Measurements from ENCODE around the gene MPG. TPM values are rescaled to one million over a fixed set of nuclear protein-coding genes. Genes with fewer than 3 reads are reported as not detected.

The MPG gene
- polyA plus RNA-seq, 1 experiment, result 47.3 TPM

GRCh38 chr16:125011-125410 is 47.0 kb downstream of the MPG start:
- H3K9me3 ChIP-seq (ENCODE audit: control insufficient read depth, insufficient read depth, low read length), result no peaks in the 10 kb centered on the region
- H3K27me3 ChIP-seq (ENCODE audit: control insufficient read depth, insufficient read depth, low read length), result no peaks in the 10 kb centered on the region
- ChIA-PET CTCF (interaction anchor here (0.9 to 1.1 kb wide), 2 partner anchors 28 to 57 kb away, joined by 3 to 8 read pairs; no protein-coding TSS in a partner anchor), POLR2A (no interaction called here)
- DNase-seq (ENCODE audit: low read depth, low spot score), result no peak
- H3K27ac ChIP-seq (ENCODE audit: low read depth, low read length), result no peak overlapping the region
- no peak for TF ChIP-seq CTCF (IDR thresholded peaks at IDR 0.05; ENCODE audit: low read depth, low read length)
- H3K4me3 ChIP-seq (ENCODE audit: low read depth, low read length), result no peak overlapping the region

DNA sequence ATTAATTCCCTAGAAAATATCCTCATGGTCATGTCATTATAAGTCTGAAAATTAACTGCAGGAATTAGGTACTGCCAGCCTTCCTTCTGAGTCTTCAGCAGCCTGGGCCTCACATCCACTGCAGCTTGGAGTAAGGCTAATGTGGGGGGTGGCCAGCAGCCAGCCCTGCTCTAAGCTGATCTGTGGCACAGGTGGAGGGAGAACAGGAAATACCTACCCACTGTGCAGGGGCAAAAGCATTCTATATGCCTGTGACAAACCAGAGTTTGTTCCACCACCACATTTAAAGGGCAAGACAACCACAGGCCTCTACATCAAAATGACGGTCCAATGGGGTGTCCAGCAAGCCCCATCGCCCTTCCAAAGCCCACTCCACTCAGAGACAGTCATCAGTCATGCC is 51.0 kb downstream of the MPG start:
- no peak overlapping the region for H3K4me3 ChIP-seq (ENCODE audit: low read depth, low read length)
- no peaks in the 10 kb centered on the region for H3K9me3 ChIP-seq (ENCODE audit: control insufficient read depth, insufficient read depth, low read length)
- ChIA-PET POLR2A (no interaction called here), CTCF (interaction anchor here (1.0 kb wide), 1 partner anchor 33 kb away, joined by 7 read pairs; no protein-coding TSS in a partner anchor)
- TF ChIP-seq CTCF (IDR thresholded peaks at IDR 0.05; ENCODE audit: low read depth, low read length), result no peak
- DNase-seq (ENCODE audit: low read depth, low spot score), result no peak
- H3K27me3 ChIP-seq (ENCODE audit: control insufficient read depth, insufficient read depth, low read length), result no peaks in the 10 kb centered on the region
- H3K27ac ChIP-seq (ENCODE audit: low read depth, low read length), result no peak overlapping the region

DNA sequence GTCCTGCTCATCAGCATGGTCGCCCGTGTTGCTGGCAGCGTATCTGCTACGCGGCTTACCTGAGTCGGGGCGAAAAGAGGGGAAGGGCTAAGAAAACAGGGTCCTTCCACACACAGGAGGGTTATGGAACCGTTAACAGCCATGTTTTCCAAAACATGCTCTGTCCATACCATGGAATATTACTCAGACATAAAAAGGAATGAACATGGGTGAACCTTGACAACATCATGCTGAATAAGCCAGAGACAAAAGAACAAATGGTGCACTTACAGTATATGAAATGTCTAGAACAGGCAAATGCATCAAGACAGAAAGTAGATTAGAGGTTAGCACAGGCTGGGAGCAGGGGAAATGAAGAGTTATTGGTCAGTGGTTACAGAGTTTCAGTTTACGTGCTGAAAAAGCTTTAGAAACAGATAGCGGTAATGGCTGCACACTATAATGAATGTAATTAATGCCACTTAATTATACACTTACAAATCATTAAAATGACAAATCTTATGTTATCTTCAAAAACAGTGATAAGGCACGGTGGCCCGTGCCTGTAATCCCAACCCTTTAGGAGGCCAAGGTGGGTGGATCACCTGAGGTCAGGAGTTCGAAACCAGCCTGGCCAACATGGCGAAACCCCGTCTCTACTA is 52.6 kb downstream of the MPG start:
- TF ChIP-seq CTCF (IDR thresholded peaks at IDR 0.05; ENCODE audit: low read depth, low read length), result no peak
- ChIA-PET POLR2A (no interaction called here), CTCF (interaction anchor here (0.8 to 1.6 kb wide), 2 partner anchors 13 to 65 kb away, joined by 4 read pairs; no protein-coding TSS in a partner anchor)
- DNase-seq (ENCODE audit: low read depth, low spot score), result no peak
- no peaks in the 10 kb centered on the region for H3K9me3 ChIP-seq (ENCODE audit: control insufficient read depth, insufficient read depth, low read length)
- H3K4me3 ChIP-seq (ENCODE audit: low read depth, low read length), result no peak overlapping the region
- H3K27ac ChIP-seq (ENCODE audit: low read depth, low read length), result no peak overlapping the region
- no peaks in the 10 kb centered on the region for H3K27me3 ChIP-seq (ENCODE audit: control insufficient read depth, insufficient read depth, low read length)

GRCh38 chr16:132120-132519 is 54.1 kb downstream of the MPG start:
- Histone ChIP-seq H3K27me3 (ENCODE audit: control insufficient read depth, insufficient read depth, low read length) (no peaks in the 10 kb centered on the region), H3K27ac (ENCODE audit: low read depth, low read length) (no peak overlapping the region), H3K9me3 (ENCODE audit: control insufficient read depth, insufficient read depth, low read length) (no peaks in the 10 kb centered on the region), H3K4me3 (ENCODE audit: low read depth, low read length) (no peak overlapping the region)
- CTCF ChIA-PET, result interaction anchor here (1.1 to 4.2 kb wide), 4 partner anchors 9 to 66 kb away, joined by 3 to 16 read pairs (median 4); no protein-coding TSS in a partner anchor
- POLR2A ChIA-PET, result no interaction called here
- no peak for DNase-seq (ENCODE audit: low read depth, low spot score)
- no peak for TF ChIP-seq CTCF (IDR thresholded peaks at IDR 0.05; ENCODE audit: low read depth, low read length)

GRCh38 chr16:133716-134115 is 55.7 kb downstream of the MPG start:
- H3K27me3 ChIP-seq (ENCODE audit: control insufficient read depth, insufficient read depth, low read length), result no peaks in the 10 kb centered on the region
- POLR2A ChIA-PET, result no interaction called here
- no peak overlapping the region for H3K4me3 ChIP-seq (ENCODE audit: low read depth, low read length)
- CTCF ChIA-PET, result interaction anchor here (1.4 to 4.2 kb wide), 3 partner anchors 13 to 37 kb away, joined by 3 to 16 read pairs (median 4); no protein-coding TSS in a partner anchor
- DNase-seq (ENCODE audit: low read depth, low spot score), result no peak
- H3K27ac ChIP-seq (ENCODE audit: low read depth, low read length), result no peak overlapping the region
- no peak for TF ChIP-seq CTCF (IDR thresholded peaks at IDR 0.05; ENCODE audit: low read depth, low read length)
- no peaks in the 10 kb centered on the region for H3K9me3 ChIP-seq (ENCODE audit: control insufficient read depth, insufficient read depth, low read length)
